ENCODE data around the gene NOS3.

DNA sequence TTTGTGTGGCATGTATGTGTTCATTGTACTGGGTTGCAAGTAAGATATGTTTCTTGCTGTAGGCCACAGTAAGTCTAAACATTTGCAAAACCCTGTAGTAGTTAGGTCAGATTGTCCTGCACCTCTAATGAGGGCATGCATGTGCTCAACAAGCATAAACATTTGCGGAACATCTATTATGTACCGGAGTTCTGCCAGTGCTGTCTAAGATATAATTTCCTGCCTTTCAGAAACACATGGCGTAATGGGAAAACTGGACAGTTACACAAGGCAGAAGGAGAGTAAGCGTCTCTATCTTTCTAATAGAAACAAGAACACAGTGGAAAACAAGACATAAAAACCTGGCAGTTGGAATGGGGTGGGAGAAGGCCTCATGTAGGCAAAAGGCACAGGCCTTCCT, 40.2 kb downstream of the NOS3 start:
- TF ChIP-seq, protein P1, sequence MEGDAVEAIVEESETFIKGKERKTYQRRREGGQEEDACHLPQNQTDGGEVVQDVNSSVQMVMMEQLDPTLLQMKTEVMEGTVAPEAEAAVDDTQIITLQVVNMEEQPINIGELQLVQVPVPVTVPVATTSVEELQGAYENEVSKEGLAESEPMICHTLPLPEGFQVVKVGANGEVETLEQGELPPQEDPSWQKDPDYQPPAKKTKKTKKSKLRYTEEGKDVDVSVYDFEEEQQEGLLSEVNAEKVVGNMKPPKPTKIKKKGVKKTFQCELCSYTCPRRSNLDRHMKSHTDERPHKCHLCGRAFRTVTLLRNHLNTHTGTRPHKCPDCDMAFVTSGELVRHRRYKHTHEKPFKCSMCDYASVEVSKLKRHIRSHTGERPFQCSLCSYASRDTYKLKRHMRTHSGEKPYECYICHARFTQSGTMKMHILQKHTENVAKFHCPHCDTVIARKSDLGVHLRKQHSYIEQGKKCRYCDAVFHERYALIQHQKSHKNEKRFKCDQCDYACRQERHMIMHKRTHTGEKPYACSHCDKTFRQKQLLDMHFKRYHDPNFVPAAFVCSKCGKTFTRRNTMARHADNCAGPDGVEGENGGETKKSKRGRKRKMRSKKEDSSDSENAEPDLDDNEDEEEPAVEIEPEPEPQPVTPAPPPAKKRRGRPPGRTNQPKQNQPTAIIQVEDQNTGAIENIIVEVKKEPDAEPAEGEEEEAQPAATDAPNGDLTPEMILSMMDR (IDR thresholded peaks at IDR 0.05): no peak
- TF ChIP-seq POLR2A (IDR thresholded peaks at IDR 0.05): no peak

Measured in prostate gland (tissue), 2 donors.